Activated CD4-positive, alpha-beta memory T cell treated with anti-CD3 and anti-CD28 coated beads for 36 hours (primary cell): ENCODE results near the gene THYN1. TPM values are rescaled to one million over a fixed set of nuclear protein-coding genes. Genes with fewer than 3 reads are reported as not detected.

ENCODE experiments used
- CTCF ChIA-PET: fragments of 350-600 bp; sonication (Branson Sonifier 250); formaldehyde crosslinking; loops from one replicate; lab custom pipeline; 2021; ENCODE audit warnings: antibody characterized with exemption, inconsistent platforms; lab: Charles Lee
- POLR2A ChIA-PET: fragments of 350-600 bp; sonication (Branson Sonifier 250); formaldehyde crosslinking; loops from one replicate; lab custom pipeline; 2021; ENCODE audit warnings: antibody characterized with exemption; lab: Charles Lee
- DNase-seq: peaks from one replicate; pipeline ENCODE4 v3.0.0-alpha.2; 2020
- H3K27ac Mint-ChIP-seq: one replicate; pipeline ENCODE4 v1.8.0; 2021; ENCODE audit warnings: mixed read lengths
- H3K27me3 Mint-ChIP-seq: one replicate; pipeline ENCODE4 v1.8.0; 2021; ENCODE audit warnings: mixed read lengths
- H3K36me3 Mint-ChIP-seq: one replicate; pipeline ENCODE4 v1.8.0; 2021; ENCODE audit warnings: mixed read lengths
- H3K4me1 Mint-ChIP-seq: one replicate; pipeline ENCODE4 v1.8.0; 2021; ENCODE audit warnings: low read depth, mixed read lengths
- H3K4me3 Mint-ChIP-seq: one replicate; pipeline ENCODE4 v1.8.0; 2021; ENCODE audit warnings: mild to moderate bottlenecking, mixed read lengths
- H3K9me3 Mint-ChIP-seq: one replicate; pipeline ENCODE4 v1.8.0; 2021; ENCODE audit warnings: mixed read lengths
- intact Hi-C: fragments of 100-400 bp; cut with micrococcal nuclease; formaldehyde crosslinking; loops from one replicate; pipeline ENCODE4 v1.15.1; 2023
- total RNA-seq, 2 experiments: library from RNA; stranded (reverse); gene quantifications; one replicate each; pipeline ENCODE4 v1.2.3, GENCODE V29; 2021

Gene THYN1
- total RNA-seq, 2 experiments from 2014 or later: 74.0 to 74.3 TPM

DNA sequence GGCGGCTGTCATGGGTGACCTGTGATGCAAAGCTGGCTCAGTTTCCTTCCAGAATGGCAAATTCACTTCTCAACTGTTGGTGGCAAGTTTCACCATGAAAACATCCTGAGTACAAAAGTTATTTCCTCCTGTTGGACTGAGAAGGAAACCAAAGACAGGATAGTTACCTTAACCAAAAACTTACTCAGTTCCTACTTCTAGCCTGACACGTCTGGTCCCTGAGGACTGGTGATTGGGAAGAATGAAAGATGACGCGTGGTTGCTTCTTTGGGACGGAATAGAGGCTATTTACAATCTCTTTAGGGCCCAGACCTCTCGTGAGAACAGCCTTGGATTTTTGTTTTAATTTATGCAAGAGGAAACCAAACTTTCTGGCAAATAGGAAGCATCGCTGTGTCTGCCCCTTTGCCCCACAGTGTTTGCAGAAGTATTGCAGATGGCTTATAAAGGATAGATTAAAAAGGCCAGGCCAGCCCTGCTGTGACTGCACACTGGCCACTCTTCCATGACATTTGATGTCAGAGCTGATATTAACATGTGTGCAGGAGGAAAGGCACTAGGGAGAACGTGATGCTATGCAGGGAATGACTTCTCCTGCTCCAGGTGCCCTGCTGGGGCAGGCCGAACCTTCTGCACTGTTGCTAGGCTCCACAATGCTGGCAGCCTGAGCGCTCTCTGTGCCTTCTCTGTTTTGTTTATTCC, 21.0 kb downstream of the THYN1 start:
- DNase-seq: no peak
- no peaks in the 10 kb centered on the region for H3K9me3 Mint-ChIP-seq
- no peak overlapping the region for H3K27ac Mint-ChIP-seq
- peaks cover under 1% of the 10 kb centered on the region for H3K36me3 Mint-ChIP-seq
- intact Hi-C loops: no loop called here
- ChIA-PET POLR2A (no interaction called here), CTCF (no interaction called here)
- no peak overlapping the region for H3K4me3 Mint-ChIP-seq
- peaks cover 52% of the 10 kb centered on the region for H3K4me1 Mint-ChIP-seq
- H3K27me3 Mint-ChIP-seq: no peaks in the 10 kb centered on the region

- ChIA-PET POLR2A (no interaction called here), CTCF (interaction anchor here (0.7 kb wide), 1 partner anchor 303 kb away, joined by 3 read pairs; no protein-coding TSS in a partner anchor)
- Mint-ChIP-seq H3K36me3 (no peaks in the 10 kb centered on the region), H3K9me3 (no peaks in the 10 kb centered on the region), H3K27me3 (no peaks in the 10 kb centered on the region), H3K4me3 (no peak overlapping the region), H3K27ac (no peak overlapping the region), H3K4me1 (peaks cover 67% of the 10 kb centered on the region)
- DNase-seq: no peak
- intact Hi-C loops: no loop called here
Measured at GRCh38 chr11:134230339-134230738, 22.8 kb downstream of the THYN1 start.

DNA sequence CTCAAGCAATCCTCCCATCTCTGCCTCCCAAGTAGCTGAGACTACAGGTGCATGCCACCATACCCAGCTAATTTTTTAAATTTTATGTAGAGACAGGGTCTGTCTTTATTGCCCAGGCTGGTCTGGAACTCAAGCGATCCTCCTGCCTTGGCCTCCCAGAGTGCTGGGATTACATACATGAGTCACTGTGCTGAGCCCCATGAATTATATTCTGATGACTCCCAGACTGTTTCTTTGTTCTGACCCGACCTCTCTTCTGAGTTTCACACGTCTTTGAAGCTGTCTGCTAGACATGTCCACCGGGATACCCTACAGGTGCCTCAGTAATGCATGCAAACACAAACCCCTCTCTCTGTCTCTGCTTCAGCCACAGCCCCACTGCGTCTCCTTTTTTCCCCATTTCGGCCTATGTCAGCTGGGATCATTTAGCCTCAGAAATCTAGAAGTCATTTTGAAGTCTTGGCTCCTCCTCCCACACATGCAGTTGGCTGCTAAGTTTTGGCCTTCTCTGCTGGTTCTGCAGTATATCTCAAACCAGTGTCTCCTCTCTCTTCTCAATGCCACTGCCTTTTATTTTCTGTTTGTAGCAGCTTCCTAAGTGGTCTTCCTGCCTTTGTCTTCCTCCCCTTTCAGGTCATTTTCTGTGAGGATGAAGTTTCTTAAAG, 23.9 kb downstream of the THYN1 start:
- Mint-ChIP-seq H3K4me1 (peaks cover 67% of the 10 kb centered on the region), H3K27ac (no peak overlapping the region), H3K36me3 (peaks cover 3% of the 10 kb centered on the region), H3K27me3 (no peaks in the 10 kb centered on the region), H3K4me3 (no peak overlapping the region), H3K9me3 (no peaks in the 10 kb centered on the region)
- intact Hi-C loops: loop anchor here (10.0 kb wide), 2 partner anchors 164 to 194 kb away; partner anchors contain the start of gene JAM3
- CTCF ChIA-PET: interaction anchor here (0.9 to 1.8 kb wide), 3 partner anchors 15 to 47 kb away, joined by 3 to 9 read pairs (median 4); partner anchors contain the start of gene GLB1L3
- DNase-seq: no peak
- POLR2A ChIA-PET: no interaction called here

DNA sequence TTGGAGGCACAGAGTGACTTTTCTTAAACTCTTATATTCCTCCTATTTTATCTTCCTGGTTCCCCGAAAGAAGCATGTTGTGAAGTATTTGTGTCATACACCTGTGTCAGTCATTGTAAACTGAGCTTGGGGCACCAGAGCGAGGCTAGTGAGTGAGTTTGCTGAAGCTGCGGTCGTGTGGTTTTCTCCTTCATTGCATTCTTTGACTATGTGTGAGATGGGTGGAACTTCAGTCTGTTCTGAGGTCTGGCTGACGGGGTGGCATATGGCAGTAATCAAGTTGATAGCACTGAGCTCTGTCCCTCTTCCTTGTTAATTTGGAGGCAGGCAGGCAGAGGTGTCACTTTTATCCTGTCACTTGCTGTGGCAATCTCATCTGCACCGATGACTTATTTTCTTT, 24.5 kb downstream of the THYN1 start:
- peaks cover 4% of the 10 kb centered on the region for H3K36me3 Mint-ChIP-seq
- H3K27ac Mint-ChIP-seq: no peak overlapping the region
- H3K9me3 Mint-ChIP-seq: no peaks in the 10 kb centered on the region
- ChIA-PET POLR2A (no interaction called here), CTCF (interaction anchor here (1.3 to 1.8 kb wide), 2 partner anchors 16 to 48 kb away, joined by 3 to 9 read pairs; partner anchors contain the start of gene GLB1L3)
- no peaks in the 10 kb centered on the region for H3K27me3 Mint-ChIP-seq
- no peak overlapping the region for H3K4me3 Mint-ChIP-seq
- peaks cover 67% of the 10 kb centered on the region for H3K4me1 Mint-ChIP-seq
- peak; percentile 48 for DNase-seq
- intact Hi-C loops: loop anchor here (10.0 kb wide), 2 partner anchors 164 to 194 kb away; partner anchors contain the start of gene JAM3

GRCh38 chr11:134226806-134227325, 26.3 kb downstream of the THYN1 start:
- intact Hi-C loops: loop anchor here (10.0 kb wide), 2 partner anchors 162 to 192 kb away; partner anchors contain the start of gene JAM3
- peak overlapping the region; percentile 6 for H3K4me3 Mint-ChIP-seq

GRCh38 chr11:134224710-134225664, 28.2 kb downstream of the THYN1 start:
- ChIA-PET POLR2A (interaction anchor here (0.8 to 5.6 kb wide), 14 partner anchors 8 to 280 kb away, joined by 3 to 67 read pairs (median 5); partner anchors contain the start of genes ACAD8, GLB1L2, GLB1L3 and IGSF9B), CTCF (interaction anchor here (0.8 to 2.8 kb wide), 14 partner anchors 9 to 297 kb away, joined by 3 to 12 read pairs (median 5); partner anchors contain the start of genes ACAD8, GLB1L3 and THYN1)
- peaks cover 63% of the 10 kb centered on the region for H3K4me1 Mint-ChIP-seq
- H3K4me3 Mint-ChIP-seq: peak overlapping the region; percentile 98
- DNase-seq: peak; percentile 83
- intact Hi-C loops: loop anchor here (1.0 to 10.0 kb wide), 8 partner anchors 23 to 297 kb away; partner anchors contain the start of genes ACAD8, JAM3 and THYN1
- H3K9me3 Mint-ChIP-seq: no peaks in the 10 kb centered on the region
- peaks cover 17% of the 10 kb centered on the region for H3K36me3 Mint-ChIP-seq
- peak overlapping the region; percentile 92 for H3K27ac Mint-ChIP-seq
- no peaks in the 10 kb centered on the region for H3K27me3 Mint-ChIP-seq

More at GRCh38 chr11:134226806-134227325, 26.3 kb downstream of the THYN1 start:
- peaks cover 71% of the 10 kb centered on the region for H3K4me1 Mint-ChIP-seq
- no peaks in the 10 kb centered on the region for H3K27me3 Mint-ChIP-seq
- no peak overlapping the region for H3K27ac Mint-ChIP-seq
- POLR2A ChIA-PET: interaction anchor here (0.7 to 5.6 kb wide), 2 partner anchors 24 to 42 kb away, joined by 3 to 67 read pairs; partner anchors contain the start of genes ACAD8 and THYN1
- CTCF ChIA-PET: interaction anchor here (1.1 to 2.3 kb wide), 4 partner anchors 17 to 49 kb away, joined by 4 to 10 read pairs (median 5); partner anchors contain the start of genes ACAD8, GLB1L3 and THYN1
- DNase-seq: no peak
- peaks cover 11% of the 10 kb centered on the region for H3K36me3 Mint-ChIP-seq
- no peaks in the 10 kb centered on the region for H3K9me3 Mint-ChIP-seq

GRCh38 chr11:134223836-134224709, 29.1 kb downstream of the THYN1 start, which contains the start of the genes NCAPD3 and VPS26B:
Gene NCAPD3, minus strand, starts transcription at chr11:134223967. Its CDS starts 41 bp downstream, at chr11:134223926.
Gene VPS26B, plus strand, starts transcription at chr11:134224671. Its CDS starts 452 bp downstream, at chr11:134225123.
- Mint-ChIP-seq H3K27me3 (no peaks in the 10 kb centered on the region), H3K4me3 (peak within 1 kb of the TSS; percentile 98), H3K36me3 (peaks cover 20% of the 10 kb centered on the region), H3K9me3 (no peaks in the 10 kb centered on the region), H3K4me1 (peaks cover 54% of the 10 kb centered on the region), H3K27ac (peak within 1 kb of the TSS; percentile 97)
- POLR2A ChIA-PET: interaction anchor here (0.7 to 5.6 kb wide), 15 partner anchors 9 to 279 kb away, joined by 3 to 67 read pairs (median 4); partner anchors contain the start of genes ACAD8, GLB1L2, GLB1L3 and IGSF9B
- CTCF ChIA-PET: interaction anchor here (0.6 to 2.8 kb wide), 13 partner anchors 10 to 296 kb away, joined by 3 to 12 read pairs (median 4); partner anchors contain the start of genes ACAD8, GLB1L3 and THYN1
- peak; percentile 98 for DNase-seq
- intact Hi-C loops: loop anchor here (1.0 to 10.0 kb wide), 7 partner anchors 24 to 296 kb away; partner anchors contain the start of genes ACAD8, JAM3 and THYN1

- Mint-ChIP-seq H3K27ac (peak overlapping the region; percentile 97), H3K36me3 (peaks cover 28% of the 10 kb centered on the region), H3K4me3 (peak overlapping the region; percentile 98), H3K27me3 (no peaks in the 10 kb centered on the region), H3K4me1 (peaks cover 49% of the 10 kb centered on the region), H3K9me3 (no peaks in the 10 kb centered on the region)
- ChIA-PET CTCF (interaction anchor here (1.2 to 2.2 kb wide), 3 partner anchors 15 to 53 kb away, joined by 4 to 10 read pairs (median 4); partner anchors contain the start of gene GLB1L3), POLR2A (interaction anchor here (0.6 to 5.6 kb wide), 6 partner anchors 10 to 109 kb away, joined by 4 to 67 read pairs (median 7); partner anchors contain the start of genes ACAD8, GLB1L2, GLB1L3 and THYN1)
- peak; percentile 32 for DNase-seq
- intact Hi-C loops: loop anchor here (10.0 kb wide), 2 partner anchors 158 to 188 kb away; partner anchors contain the start of gene JAM3
Measured at GRCh38 chr11:134223121-134223520, 30.0 kb downstream of the THYN1 start.

DNA sequence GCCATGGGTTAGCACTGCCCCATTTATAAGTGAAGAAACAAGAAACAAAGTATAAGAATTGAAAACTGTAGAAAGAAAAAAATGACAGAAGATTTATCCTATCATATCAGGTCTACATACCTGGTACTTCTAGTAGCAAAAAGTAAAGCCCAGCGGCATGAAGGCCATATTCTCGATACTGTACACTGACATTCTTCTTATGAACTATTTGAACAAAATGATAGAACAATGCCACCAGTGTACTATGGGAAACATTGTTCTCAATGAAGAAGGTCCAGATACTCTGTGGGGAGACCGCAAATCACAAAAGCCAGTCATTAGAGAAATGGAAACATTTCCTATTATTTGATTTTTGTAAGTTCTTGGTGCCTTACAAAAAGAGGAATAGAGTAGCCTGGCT, 36.3 kb downstream of the THYN1 start:
- no peaks in the 10 kb centered on the region for H3K9me3 Mint-ChIP-seq
- ChIA-PET POLR2A (no interaction called here), CTCF (interaction anchor here (1.4 kb wide), 1 partner anchor 28 kb away, joined by 3 read pairs; no protein-coding TSS in a partner anchor)
- no peak overlapping the region for H3K4me3 Mint-ChIP-seq
- peaks cover 49% of the 10 kb centered on the region for H3K36me3 Mint-ChIP-seq
- DNase-seq: no peak
- peaks cover 43% of the 10 kb centered on the region for H3K4me1 Mint-ChIP-seq
- H3K27ac Mint-ChIP-seq: no peak overlapping the region
- intact Hi-C loops: no loop called here
- no peaks in the 10 kb centered on the region for H3K27me3 Mint-ChIP-seq
